NK-92 treated with Interleukin-12 subunit alpha and Interleukin-12 subunit beta, amount 100 ng/mL, for 24 hours (cell line): Measurements from ENCODE around the gene CRYBG2.
"Not testable (repeated sequence)": the region's sequence is repeated elsewhere in the genome, so short reads cannot be mapped to it uniquely, and the experiment has no call there.

Experiments used
- DNase-seq: peaks from one replicate; lab custom pipeline; 2025; lab: John Stamatoyannopoulos, UW

CRYBG2 gene

DNA sequence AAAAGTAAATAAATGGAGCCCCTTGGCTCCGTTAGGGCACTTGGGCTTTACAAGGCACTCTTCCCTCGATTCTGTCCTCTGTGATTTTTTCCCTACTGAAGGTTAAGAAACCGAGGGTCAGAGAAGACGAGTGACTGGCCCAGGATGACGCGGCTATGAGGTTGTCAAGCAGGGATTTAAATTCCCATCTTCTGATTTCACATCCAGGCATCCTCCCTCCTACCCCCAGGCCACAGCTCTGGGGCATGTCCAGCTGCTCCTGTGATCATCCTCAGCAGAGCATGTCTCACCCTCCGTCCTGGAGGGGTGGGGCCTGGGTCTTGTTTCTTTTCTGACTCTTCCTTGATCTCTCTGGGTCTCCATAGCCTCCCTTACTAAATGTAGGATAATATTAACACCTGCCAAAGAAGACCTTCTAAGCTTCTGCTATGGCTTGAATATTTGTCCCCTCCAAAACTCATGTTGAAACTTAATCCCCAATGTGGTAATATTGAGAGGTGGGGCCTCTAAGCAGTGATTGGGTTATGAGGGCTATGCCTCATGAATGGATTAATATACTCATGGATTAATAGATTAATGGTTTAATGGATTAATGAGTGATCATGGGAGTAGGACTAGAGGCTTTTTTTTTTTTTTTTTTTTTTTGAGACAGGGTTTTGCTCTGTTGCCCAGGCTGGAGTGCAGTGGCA, 4.6 kb downstream of the CRYBG2 start:
- DNase-seq: no peak

- no peak for DNase-seq
Observed at GRCh38 chr1:26346274-26347033, 7.5 kb downstream of the CRYBG2 start.

GRCh38 chr1:26345718-26346117, 8.2 kb downstream of the CRYBG2 start:
- no peak for DNase-seq

DNA sequence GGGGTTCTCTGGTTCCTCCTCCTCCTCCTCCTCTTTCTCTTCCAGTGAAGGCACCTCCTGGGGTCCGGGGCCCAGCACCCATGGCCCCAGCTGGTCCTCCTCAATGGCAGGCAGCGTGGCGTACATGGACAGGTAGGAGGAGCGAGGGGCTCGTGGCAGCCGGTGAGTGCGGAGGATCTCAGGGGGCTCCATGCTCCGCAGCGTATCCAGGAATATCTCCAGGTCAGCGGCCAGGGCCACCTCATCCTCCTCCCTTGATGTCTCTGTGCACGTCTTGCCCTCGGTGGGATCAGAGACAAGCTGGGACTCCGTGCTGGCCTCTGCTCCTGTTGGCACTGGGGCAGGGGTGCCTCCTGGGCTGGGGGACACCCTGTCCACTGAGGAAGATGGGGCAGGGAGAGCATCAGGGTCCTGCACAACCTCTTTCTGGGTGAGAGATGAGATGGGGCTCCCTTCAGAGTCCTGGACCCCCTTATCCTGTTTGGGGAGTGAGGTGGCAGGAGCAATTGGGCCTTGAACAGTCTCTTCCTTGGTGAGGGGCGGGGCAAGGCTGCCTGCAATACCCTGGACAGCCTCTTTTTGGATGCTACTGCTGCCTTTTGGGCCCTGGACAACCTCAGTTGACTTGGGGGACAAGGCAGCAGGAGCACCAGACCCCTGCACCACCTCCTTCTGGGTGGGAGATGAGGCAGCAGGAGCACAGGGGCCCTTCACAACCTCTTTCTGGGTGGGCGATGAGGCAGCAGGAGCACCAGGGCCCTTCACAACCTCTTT, 9.6 kb downstream of the CRYBG2 start:
- DNase-seq: no peak

DNA sequence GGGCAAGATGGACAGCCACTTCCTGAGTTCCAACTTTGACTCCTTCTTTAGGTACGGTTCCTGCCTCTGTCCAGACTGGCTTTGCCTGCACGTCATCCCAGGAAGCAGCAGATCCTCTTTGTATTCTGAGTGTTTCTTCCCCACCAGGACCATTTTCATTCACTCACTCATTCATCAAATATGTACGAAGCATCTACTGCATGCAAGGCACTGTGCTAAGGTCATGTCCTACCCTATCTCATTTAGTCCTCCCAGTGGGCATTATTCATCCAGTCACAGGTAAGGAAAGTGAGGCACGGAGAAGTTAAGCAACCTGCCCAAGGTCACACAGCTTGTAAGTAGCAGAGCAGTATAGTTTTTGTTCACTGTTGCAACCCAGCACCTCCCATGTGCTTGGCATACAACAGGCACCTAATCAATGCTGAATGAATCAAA, 13.9 kb downstream of the CRYBG2 start:
- DNase-seq: no peak

GRCh38 chr1:26338670-26339069, 15.3 kb downstream of the CRYBG2 start:
- DNase-seq: no peak

- DNase-seq: no peak
Observed at GRCh38 chr1:26337625-26338024, 16.3 kb downstream of the CRYBG2 start.

DNA sequence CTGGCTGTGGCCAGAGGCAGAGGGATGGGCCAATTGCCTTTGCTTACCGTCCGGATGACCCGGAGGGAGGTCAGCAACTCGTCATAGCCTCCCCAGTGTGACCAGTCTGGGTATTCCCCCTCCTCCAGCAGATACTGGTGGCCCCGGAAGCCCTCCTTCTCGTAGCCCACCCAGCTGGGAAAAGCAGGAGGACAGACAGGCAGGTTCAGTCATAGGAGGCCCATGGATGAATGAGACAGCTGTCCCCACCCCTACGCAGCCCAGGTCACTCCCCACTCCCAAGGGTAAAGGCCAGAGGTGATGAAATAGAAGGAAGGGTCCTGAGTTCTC, 16.8 kb downstream of the CRYBG2 start:
- no peak for DNase-seq

GRCh38 chr1:26336477-26337205, 17.3 kb downstream of the CRYBG2 start:
- no peak for DNase-seq

- no peak for DNase-seq
Observed at GRCh38 chr1:26335774-26336476, 18.0 kb downstream of the CRYBG2 start.

DNA sequence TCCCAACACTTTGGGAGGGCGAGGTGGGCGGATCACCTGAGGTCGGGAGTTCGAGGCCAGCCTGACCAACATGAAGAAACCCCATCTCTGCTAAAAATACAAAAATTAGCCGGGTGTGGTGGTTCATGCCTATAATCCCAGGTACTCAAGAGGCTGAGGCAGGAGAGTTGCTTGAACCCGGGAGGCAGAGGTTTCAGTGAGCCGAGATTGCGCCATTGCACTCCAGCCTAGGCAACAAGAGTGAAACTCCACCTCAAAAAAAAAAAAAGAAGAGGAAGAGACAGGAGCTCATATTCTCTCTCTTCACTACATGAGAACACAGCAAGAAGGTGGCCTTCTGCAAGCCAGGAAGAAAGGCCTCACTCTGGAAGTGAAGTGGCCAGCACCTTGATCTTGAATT, 20.6 kb downstream of the CRYBG2 start:
- DNase-seq: not testable (repeated sequence)

- no peak for DNase-seq
Observed at GRCh38 chr1:26330276-26330675, 23.7 kb downstream of the CRYBG2 start.

GRCh38 chr1:26329380-26329779, 24.6 kb downstream of the CRYBG2 start:
- not testable (repeated sequence) for DNase-seq

- no peak for DNase-seq
Observed at GRCh38 chr1:26328597-26328996, 25.3 kb downstream of the CRYBG2 start.

DNA sequence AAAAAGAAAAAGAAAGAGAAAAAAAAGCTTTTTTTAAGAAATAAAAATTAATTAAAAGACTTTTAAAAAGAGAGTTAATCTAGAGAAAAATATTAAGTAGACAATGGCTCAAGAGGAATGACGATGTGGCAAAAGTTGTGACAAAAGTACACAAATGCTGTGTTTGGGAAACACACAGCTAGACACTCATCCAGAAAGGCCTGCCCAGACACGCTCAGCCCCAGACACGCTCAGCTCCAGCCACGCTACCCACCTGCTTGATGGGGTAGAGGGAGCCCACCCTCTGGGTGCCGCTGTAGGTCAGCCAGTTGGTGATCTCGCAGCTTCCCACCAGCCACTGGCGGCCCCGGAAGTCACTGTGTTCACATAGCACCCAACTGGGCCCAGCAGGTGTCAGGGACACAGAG, 26.0 kb downstream of the CRYBG2 start:
- DNase-seq: peak; percentile 42

GRCh38 chr1:26324550-26324949, 29.4 kb downstream of the CRYBG2 start:
- no peak for DNase-seq

DNA sequence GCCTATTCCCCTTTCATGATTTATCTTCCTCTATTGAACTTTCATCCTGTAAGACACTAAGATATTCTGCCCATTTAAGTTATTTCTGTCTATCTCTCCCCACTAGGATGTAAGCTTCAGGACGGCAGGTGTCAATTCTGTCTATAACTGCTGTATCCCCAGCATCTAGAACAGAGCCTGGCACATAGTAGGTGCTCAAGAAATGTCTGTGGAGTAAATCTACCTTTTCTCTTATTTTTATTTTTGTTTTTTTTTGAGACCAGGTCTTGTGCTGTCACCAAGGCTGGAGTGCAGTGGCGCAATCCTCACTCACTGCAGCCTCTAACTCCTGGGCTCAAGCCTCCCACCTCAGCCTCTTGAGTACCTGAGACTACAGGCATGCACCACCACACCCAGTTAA, 30.5 kb downstream of the CRYBG2 start:
- DNase-seq: no peak

DNA sequence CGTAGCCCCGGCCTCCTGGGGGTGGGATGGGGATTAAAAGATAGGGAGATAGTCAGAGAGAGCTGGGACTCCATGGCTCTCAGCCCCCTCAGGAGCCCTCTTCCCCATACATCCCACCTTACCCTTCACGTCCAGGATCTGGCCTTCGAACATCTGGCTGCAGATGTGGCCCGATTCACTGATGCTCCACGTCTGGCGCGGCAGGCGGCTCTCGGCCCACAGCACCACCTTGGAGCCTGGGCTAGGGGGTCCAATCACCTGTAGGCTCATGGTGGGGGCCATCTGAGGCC, 31.9 kb downstream of the CRYBG2 start:
- DNase-seq: no peak

- peak; percentile 72 for DNase-seq
Observed at GRCh38 chr1:26321315-26322041, 32.5 kb downstream of the CRYBG2 start.

DNA sequence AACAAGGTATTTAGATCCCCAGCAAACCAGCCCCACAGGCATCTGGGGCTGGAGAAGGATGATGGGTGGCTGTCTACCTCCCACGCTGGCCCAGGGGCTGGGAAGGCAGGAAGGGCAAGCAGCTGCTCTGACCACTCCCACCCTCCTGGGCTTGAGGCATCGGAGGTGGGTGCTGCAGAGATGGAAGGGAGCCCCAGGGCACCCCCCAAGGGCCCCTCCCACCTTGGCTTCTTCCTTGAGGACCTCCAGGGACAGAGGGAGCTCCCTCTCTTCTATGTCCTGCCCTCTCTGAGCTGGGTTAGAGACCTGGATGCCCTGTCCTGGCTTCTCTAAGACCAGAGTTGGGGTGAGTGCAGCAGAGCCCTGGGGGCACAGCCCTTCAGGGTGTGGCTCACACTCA, 33.0 kb downstream of the CRYBG2 start:
- no peak for DNase-seq
